Peyer's patch (tissue), 4 donors: ENCODE results near the gene KLHL20. TPM values are rescaled to one million over a fixed set of nuclear protein-coding genes. Genes with fewer than 3 reads are reported as not detected.

Experiments
- DNase-seq, 3 donors: peaks; one replicate each; pipeline ENCODE4 v3.0.0-alpha.2; 2017 to 2019
- H3K27ac ChIP-seq, 4 donors: fragments of 200-600 bp; sonication (generic); one replicate each; pipeline ENCODE4 v1.5.1; 2016 to 2019
- H3K27me3 ChIP-seq, 2 donors: fragments of 200-600 bp; sonication (generic); one replicate each; pipeline ENCODE4 v1.5.1; 2019
- H3K36me3 ChIP-seq, 3 donors: fragments of 200-600 bp; sonication (generic); one replicate each; pipeline ENCODE4 v1.5.1; 2016 to 2019
- H3K4me1 ChIP-seq, 4 donors: fragments of 200-600 bp; sonication (generic); one replicate each; pipeline ENCODE4 v1.5.1; 2016 to 2019
- H3K4me3 ChIP-seq, 4 donors: fragments of 200-600 bp; sonication (generic); 1 replicate in 3 of 4; 2 replicates in 1 of 4; pipeline ENCODE4 v1.5.1; 2016 to 2019; ENCODE audit warnings: mild to moderate bottlenecking in 1 of 4
- H3K9me3 ChIP-seq, 4 donors: fragments of 200-600 bp; sonication (generic); one replicate each; pipeline ENCODE4 v1.5.1; 2016 to 2019; ENCODE audit warnings: mild to moderate bottlenecking in 1 of 4
- CTCF ChIP-seq, 6 experiments: fragments of 450-650 bp in 4 of 6; fragments of 200-600 bp in 2 of 6; sonication (generic) in 1 of 6; IDR thresholded peaks; one replicate each; pipeline ENCODE4 v1.5.1; 2017 to 2019; ENCODE audit warnings: antibody characterized with exemption in 6 of 6, mild to moderate bottlenecking in 3 of 6, moderate library complexity in 1 of 6
- POLR2A ChIP-seq, 2 donors: fragments of 450-650 bp; IDR thresholded peaks; one replicate each; pipeline ENCODE4 v1.5.1; 2017; ENCODE audit warnings: antibody characterized with exemption in 2 of 2, mild to moderate bottlenecking in 2 of 2, moderate library complexity in 2 of 2
- small RNA-seq, 2 donors: library from RNA; depleted of rRNA; stranded (forward); fragments of <200 nt; gene quantifications; one replicate each; pipeline ENCODE3, GENCODE V24; 2016
- total RNA-seq, 4 donors: library from RNA; depleted of rRNA; stranded (reverse); fragments of >200 nt; gene quantifications; one replicate each; pipeline ENCODE4 v1.1.0, GENCODE V29; 2016

KLHL20 gene
- total RNA-seq, 4 donors from 2014 or later = 24.8 to 38.5 (median 33.6) TPM

- Histone ChIP-seq H3K27me3 (no peaks in the 10 kb centered on the region), H3K4me1 (peaks cover 0 to 12% (median 3%) of the 10 kb centered on the region in 4 donors), H3K36me3 (no peaks in the 10 kb centered on the region), H3K27ac (peak overlapping the region; percentile 83 to 94 (median 88)), H3K9me3 (no peaks in the 10 kb centered on the region), H3K4me3 (peak overlapping the region; percentile 66 to 86 (median 70))
- TF ChIP-seq CTCF (IDR thresholded peaks at IDR 0.05) (no peak), POLR2A (IDR thresholded peaks at IDR 0.05) (no peak)
- no peak for DNase-seq
Observed at GRCh38 chr1:173823781-173824314, 109.1 kb downstream of the KLHL20 start.

GRCh38 chr1:173824315-173825081 lies 109.7 kb downstream of the KLHL20 start, which contains the start of the genes CENPL and DARS2:
TSS of gene CENPL (minus strand) at chr1:173824883. CDS start at chr1:173811299, 13,584 bp downstream.
TSS of gene DARS2 (plus strand) at chr1:173824673. CDS start at chr1:173825230, 557 bp downstream.
- Histone ChIP-seq H3K27ac (peak within 1 kb of the TSS; percentile 83 to 94 (median 88)), H3K27me3 (no peaks in the 10 kb centered on the region), H3K4me3 (peak within 1 kb of the TSS; percentile 66 to 86 (median 70)), H3K36me3 (no peaks in the 10 kb centered on the region), H3K4me1 (peaks cover 0 to 12% (median 3%) of the 10 kb centered on the region in 4 donors), H3K9me3 (no peaks in the 10 kb centered on the region)
- peak; percentile 90 to 98 (median 93) for DNase-seq
- TF ChIP-seq CTCF (IDR thresholded peaks at IDR 0.05) = peak in 1 of 6 experiments; percentile 2
- peak; percentile 53 to 55 for TF ChIP-seq POLR2A (IDR thresholded peaks at IDR 0.05)

- no peak for DNase-seq
- Histone ChIP-seq H3K27me3 (no peaks in the 10 kb centered on the region), H3K4me3 (no peak overlapping the region), H3K36me3 (peaks cover 0 to 21% (median 0%) of the 10 kb centered on the region in 3 donors), H3K27ac (no peak overlapping the region), H3K9me3 (no peaks in the 10 kb centered on the region), H3K4me1 (peaks cover 0 to 12% (median 3%) of the 10 kb centered on the region in 4 donors)
- TF ChIP-seq CTCF (IDR thresholded peaks at IDR 0.05) (no peak), POLR2A (IDR thresholded peaks at IDR 0.05) (no peak)
Observed at GRCh38 chr1:173827611-173828010, 112.8 kb downstream of the KLHL20 start.

GRCh38 chr1:173832748-173833147 lies 118.0 kb downstream of the KLHL20 start:
- H3K4me1 ChIP-seq = no peaks in the 10 kb centered on the region
- H3K36me3 ChIP-seq = peaks cover 0 to 56% (median 0%) of the 10 kb centered on the region in 3 donors
- DNase-seq = no peak
- H3K27me3 ChIP-seq = no peaks in the 10 kb centered on the region
- TF ChIP-seq POLR2A (IDR thresholded peaks at IDR 0.05) (no peak), CTCF (IDR thresholded peaks at IDR 0.05) (no peak)
- no peaks in the 10 kb centered on the region for H3K9me3 ChIP-seq
- no peak overlapping the region for H3K4me3 ChIP-seq
- no peak overlapping the region for H3K27ac ChIP-seq

Small RNA genes within 50 kb of the gene (small RNA-seq; reads per million reads assigned to genes)
- gene BX248409.1 = 0 reads per million in 2 donors
- gene RF00019 = 0 reads per million in 2 donors

Other genes with a start within 250 kb of the KLHL20 start
- gene PRDX6, start 237.6 kb upstream of the KLHL20 start, total RNA-seq = 100 to 1,000 TPM in 2 of 4 donors, 10 to 100 TPM in 2; 75.3 to 130 (median 108) TPM
- gene SLC9C2, start 111.9 kb upstream of the KLHL20 start, total RNA-seq = not detected
- gene TEX50, start 79.6 kb upstream of the KLHL20 start, total RNA-seq = not detected
- gene ANKRD45, start 45.1 kb upstream of the KLHL20 start, total RNA-seq = not detected
- 10 to 100 TPM; 10.3 to 35.5 (median 16.6) TPM for gene DARS2, start 109.7 kb downstream of the KLHL20 start, total RNA-seq
- 10 to 100 TPM in 1 of 4 donors, 1 to 10 TPM in 2, under 1 TPM in 1; 0.66 to 19.8 (median 3.9) TPM for gene CENPL, start 109.9 kb downstream of the KLHL20 start, total RNA-seq
- 100 to 1,000 TPM in 3 of 4 donors, 10 to 100 TPM in 1; 95.6 to 270 (median 193) TPM for gene GAS5, start 153.0 kb downstream of the KLHL20 start, total RNA-seq
- 10 to 100 TPM in 2 of 4 donors, 1 to 10 TPM in 2; 6.3 to 30.5 (median 10.2) TPM for gene ZBTB37, start 153.4 kb downstream of the KLHL20 start, total RNA-seq
- not detected for gene SERPINC1, start 202.3 kb downstream of the KLHL20 start, total RNA-seq